ENCODE results near the gene P4HA2. TPM values are rescaled to one million over a fixed set of nuclear protein-coding genes. Genes with fewer than 3 reads are reported as not detected.

The P4HA2 gene
- total RNA-seq, 2 donors from 2014 or later: 32.3 to 57.9 TPM

- H3K4me1 ChIP-seq: peaks cover 40% of the 10 kb centered on the region
- no peak overlapping the region for H3K4me3 ChIP-seq
- H3K9me3 ChIP-seq: no peaks in the 10 kb centered on the region
- H3K27ac ChIP-seq: peak overlapping the region in 2 of 4 donors; percentile 92 to 94
- DNase-seq: peak in 1 of 4 donors; percentile 3
- H3K36me3 ChIP-seq (replicated peaks in 1 of 2; ENCODE audit: insufficient read depth in 1 of 2, low read depth in 2 of 2): peaks cover 0 to 11% of the 10 kb centered on the region in 2 donors
- ATAC-seq: no peak
- 91 to 99% methylated on average over 7 of the region's 7 CpGs for WGBS, 2 donors
- H3K27me3 ChIP-seq: no peaks in the 10 kb centered on the region
- intact Hi-C loops (cut with DNase I): no loop called here
- no peak for TF ChIP-seq POLR2A (IDR thresholded peaks at IDR 0.05)
- TF ChIP-seq, protein P1, sequence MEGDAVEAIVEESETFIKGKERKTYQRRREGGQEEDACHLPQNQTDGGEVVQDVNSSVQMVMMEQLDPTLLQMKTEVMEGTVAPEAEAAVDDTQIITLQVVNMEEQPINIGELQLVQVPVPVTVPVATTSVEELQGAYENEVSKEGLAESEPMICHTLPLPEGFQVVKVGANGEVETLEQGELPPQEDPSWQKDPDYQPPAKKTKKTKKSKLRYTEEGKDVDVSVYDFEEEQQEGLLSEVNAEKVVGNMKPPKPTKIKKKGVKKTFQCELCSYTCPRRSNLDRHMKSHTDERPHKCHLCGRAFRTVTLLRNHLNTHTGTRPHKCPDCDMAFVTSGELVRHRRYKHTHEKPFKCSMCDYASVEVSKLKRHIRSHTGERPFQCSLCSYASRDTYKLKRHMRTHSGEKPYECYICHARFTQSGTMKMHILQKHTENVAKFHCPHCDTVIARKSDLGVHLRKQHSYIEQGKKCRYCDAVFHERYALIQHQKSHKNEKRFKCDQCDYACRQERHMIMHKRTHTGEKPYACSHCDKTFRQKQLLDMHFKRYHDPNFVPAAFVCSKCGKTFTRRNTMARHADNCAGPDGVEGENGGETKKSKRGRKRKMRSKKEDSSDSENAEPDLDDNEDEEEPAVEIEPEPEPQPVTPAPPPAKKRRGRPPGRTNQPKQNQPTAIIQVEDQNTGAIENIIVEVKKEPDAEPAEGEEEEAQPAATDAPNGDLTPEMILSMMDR (IDR thresholded peaks at IDR 0.05): no peak
Observed at GRCh38 chr5:132213666-132214065, 14.0 kb downstream of the P4HA2 start.

DNA sequence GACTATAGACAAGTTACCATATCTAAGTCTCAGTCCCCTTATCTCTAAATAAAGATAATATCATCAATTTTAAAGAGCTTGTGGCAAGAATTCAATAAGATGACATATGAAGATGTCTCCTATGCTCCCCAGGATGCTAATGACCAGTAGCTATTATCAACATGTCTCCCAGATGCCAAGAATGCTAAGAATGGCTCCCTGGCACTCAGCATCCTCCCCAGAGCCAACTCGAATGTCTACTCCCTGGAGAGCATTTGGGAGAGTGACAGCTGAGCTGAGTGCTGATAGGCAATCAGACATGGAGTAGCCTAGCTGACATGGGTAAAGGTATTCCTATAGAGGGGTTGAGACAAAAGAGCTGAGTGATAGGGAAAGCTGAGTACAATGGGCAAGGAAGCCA, 15.9 kb downstream of the P4HA2 start:
- Histone ChIP-seq H3K27ac (no peak overlapping the region), H3K4me3 (no peak overlapping the region), H3K9me3 (no peaks in the 10 kb centered on the region), H3K27me3 (no peaks in the 10 kb centered on the region), H3K4me1 (peaks cover 40% of the 10 kb centered on the region), H3K36me3 (replicated peaks in 1 of 2; ENCODE audit: insufficient read depth in 1 of 2, low read depth in 2 of 2) (peaks cover 0 to 13% of the 10 kb centered on the region in 2 donors)
- ATAC-seq (no peak), DNase-seq (no peak)
- intact Hi-C loops (cut with DNase I): no loop called here
- TF ChIP-seq, protein P1 (IDR thresholded peaks at IDR 0.05): no peak
- TF ChIP-seq POLR2A (IDR thresholded peaks at IDR 0.05): no peak
- WGBS, 2 donors: 13 to 14% methylated on average over 1 of the region's 1 CpG

- TF ChIP-seq, protein P1 (IDR thresholded peaks at IDR 0.05): no peak
- TF ChIP-seq POLR2A (IDR thresholded peaks at IDR 0.05): no peak
- whole genome bisulfite sequencing, 2 donors: 56 to 57% methylated on average over 1 of the region's 1 CpG
- Histone ChIP-seq H3K4me3 (no peak overlapping the region), H3K27ac (peak overlapping the region in 2 of 4 donors; percentile 7 to 27), H3K9me3 (no peaks in the 10 kb centered on the region), H3K27me3 (no peaks in the 10 kb centered on the region), H3K36me3 (replicated peaks in 1 of 2; ENCODE audit: insufficient read depth in 1 of 2, low read depth in 2 of 2) (peaks cover 0 to 13% of the 10 kb centered on the region in 2 donors), H3K4me1 (peaks cover 42% of the 10 kb centered on the region)
- peak in 1 of 4 donors; percentile 2 for DNase-seq
- no peak for ATAC-seq
- intact Hi-C loops (cut with DNase I): no loop called here
Observed at GRCh38 chr5:132210944-132211343, 16.7 kb downstream of the P4HA2 start.

DNA sequence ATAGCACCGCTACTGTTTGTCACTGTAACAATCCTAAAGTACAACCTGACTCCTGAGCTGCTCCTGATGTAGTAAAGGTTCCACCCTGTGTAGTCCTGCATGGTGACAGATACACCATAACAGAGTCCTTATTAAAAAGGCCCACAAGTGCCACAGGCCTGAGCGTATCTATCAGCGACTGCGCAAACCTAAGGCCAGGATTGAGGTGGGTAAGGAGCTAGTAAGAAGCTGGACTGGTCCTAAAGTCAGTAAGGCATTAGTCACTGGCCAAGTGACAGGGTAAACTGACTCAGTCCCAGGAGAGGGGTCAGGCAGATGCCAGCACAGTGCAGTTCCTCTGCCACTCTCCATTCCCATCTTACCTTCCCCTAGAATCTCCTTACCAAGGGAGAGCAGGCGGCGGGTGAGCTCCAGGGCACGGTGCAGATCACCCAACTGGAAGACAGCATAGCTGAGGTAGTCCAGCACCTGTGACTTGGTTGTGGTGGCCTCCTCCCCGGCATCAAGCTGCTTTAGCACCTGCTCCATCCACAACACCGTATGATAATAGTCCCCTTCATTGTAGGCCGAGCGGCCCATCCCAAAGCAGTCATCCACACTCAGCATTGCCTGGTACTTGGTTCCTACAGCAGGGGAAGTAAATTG, 17.6 kb downstream of the P4HA2 start:
- ATAC-seq: no peak
- Histone ChIP-seq H3K36me3 (replicated peaks in 1 of 2; ENCODE audit: insufficient read depth in 1 of 2, low read depth in 2 of 2) (peaks cover 0 to 13% of the 10 kb centered on the region in 2 donors), H3K9me3 (no peaks in the 10 kb centered on the region), H3K27me3 (no peaks in the 10 kb centered on the region), H3K4me1 (peaks cover 43% of the 10 kb centered on the region), H3K27ac (no peak overlapping the region), H3K4me3 (no peak overlapping the region)
- TF ChIP-seq POLR2A (IDR thresholded peaks at IDR 0.05): no peak
- TF ChIP-seq, protein P1 (IDR thresholded peaks at IDR 0.05): no peak
- 97 to 99% methylated on average over 11 of the region's 11 CpGs for WGBS, 2 donors
- intact Hi-C loops (cut with DNase I): no loop called here
- peak in 1 of 4 donors; percentile 6 for DNase-seq

- peaks cover 43% of the 10 kb centered on the region for H3K4me1 ChIP-seq
- H3K27ac ChIP-seq: no peak overlapping the region
- intact Hi-C loops (cut with DNase I): no loop called here
- WGBS, 2 donors: 70 to 90% methylated on average over 9 of the region's 9 CpGs
- H3K4me3 ChIP-seq: no peak overlapping the region
- H3K27me3 ChIP-seq: no peaks in the 10 kb centered on the region
- DNase-seq (no peak), ATAC-seq (no peak)
- TF ChIP-seq, protein P1 (IDR thresholded peaks at IDR 0.05): no peak
- TF ChIP-seq POLR2A (IDR thresholded peaks at IDR 0.05): no peak
- H3K9me3 ChIP-seq: no peaks in the 10 kb centered on the region
- peaks cover 0 to 13% of the 10 kb centered on the region in 2 donors for H3K36me3 ChIP-seq (replicated peaks in 1 of 2; ENCODE audit: insufficient read depth in 1 of 2, low read depth in 2 of 2)
Observed at GRCh38 chr5:132209131-132209530, 18.5 kb downstream of the P4HA2 start.

Measured in body of pancreas (tissue), 4 donors.